ENCODE data around the gene DOCK4.

GRCh38 chr7:112199035-112199655 is 7.1 kb downstream of the DOCK4 start:
- TF ChIP-seq CTCF (IDR thresholded peaks at IDR 0.05; ENCODE audit: insufficient read depth, low read depth, low read length) (no peak), EZH2 (IDR thresholded peaks at IDR 0.05; ENCODE audit: insufficient read depth, low read length) (no peak)
